Smooth muscle cell of the pulmonary artery (primary cell): ENCODE results near the gene PLLP. TPM values are rescaled to one million over a fixed set of nuclear protein-coding genes. Genes with fewer than 3 reads are reported as not detected.

Experiments used
- total RNA-seq: library from RNA; depleted of rRNA; stranded (reverse); fragments of >200 nt; gene quantifications from 2 replicates; pipeline ENCODE4 v1.2.3, GENCODE V29; 2014

The PLLP gene, protein sequence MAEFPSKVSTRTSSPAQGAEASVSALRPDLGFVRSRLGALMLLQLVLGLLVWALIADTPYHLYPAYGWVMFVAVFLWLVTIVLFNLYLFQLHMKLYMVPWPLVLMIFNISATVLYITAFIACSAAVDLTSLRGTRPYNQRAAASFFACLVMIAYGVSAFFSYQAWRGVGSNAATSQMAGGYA
- not detected in 2 replicates for total RNA-seq

DNA sequence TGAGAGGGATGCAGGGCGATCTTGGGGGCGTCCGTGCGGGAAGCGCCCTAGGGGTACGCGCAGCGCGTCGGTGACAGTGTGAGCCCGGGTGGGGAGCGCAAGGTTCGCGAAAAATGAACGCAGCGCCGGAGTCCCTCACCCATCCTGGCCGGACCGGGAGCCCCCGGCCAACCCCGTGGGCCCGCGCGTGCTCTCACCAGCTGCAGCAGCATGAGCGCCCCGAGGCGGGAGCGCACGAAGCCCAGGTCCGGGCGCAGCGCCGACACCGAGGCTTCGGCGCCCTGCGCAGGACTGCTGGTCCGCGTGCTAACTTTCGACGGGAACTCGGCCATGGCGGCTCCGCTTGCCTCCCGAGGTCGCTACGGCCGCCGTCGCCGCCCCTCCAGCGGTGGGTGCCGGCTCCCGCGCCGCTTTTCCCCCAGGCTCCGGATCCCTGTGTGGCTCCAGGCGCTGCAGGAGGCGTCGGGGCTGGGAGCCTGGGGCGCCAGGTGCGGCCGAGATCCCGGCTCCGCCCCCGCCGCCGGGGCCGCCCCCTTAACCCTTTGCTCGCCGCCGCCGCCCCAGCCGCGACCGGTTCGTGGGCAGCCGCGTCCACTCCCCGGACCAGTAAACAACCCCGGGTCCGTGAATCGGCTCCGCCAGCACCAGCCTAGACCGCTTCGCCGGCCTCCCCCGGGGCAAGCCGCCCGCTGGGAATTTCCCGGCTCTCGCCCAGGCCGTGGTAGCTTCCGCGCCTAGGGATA lies at the start of gene PLLP:
TSS of gene PLLP (minus strand) at position 464 of the 743 bp plus-strand sequence. CDS start at position 332, 132 bp downstream.

DNA sequence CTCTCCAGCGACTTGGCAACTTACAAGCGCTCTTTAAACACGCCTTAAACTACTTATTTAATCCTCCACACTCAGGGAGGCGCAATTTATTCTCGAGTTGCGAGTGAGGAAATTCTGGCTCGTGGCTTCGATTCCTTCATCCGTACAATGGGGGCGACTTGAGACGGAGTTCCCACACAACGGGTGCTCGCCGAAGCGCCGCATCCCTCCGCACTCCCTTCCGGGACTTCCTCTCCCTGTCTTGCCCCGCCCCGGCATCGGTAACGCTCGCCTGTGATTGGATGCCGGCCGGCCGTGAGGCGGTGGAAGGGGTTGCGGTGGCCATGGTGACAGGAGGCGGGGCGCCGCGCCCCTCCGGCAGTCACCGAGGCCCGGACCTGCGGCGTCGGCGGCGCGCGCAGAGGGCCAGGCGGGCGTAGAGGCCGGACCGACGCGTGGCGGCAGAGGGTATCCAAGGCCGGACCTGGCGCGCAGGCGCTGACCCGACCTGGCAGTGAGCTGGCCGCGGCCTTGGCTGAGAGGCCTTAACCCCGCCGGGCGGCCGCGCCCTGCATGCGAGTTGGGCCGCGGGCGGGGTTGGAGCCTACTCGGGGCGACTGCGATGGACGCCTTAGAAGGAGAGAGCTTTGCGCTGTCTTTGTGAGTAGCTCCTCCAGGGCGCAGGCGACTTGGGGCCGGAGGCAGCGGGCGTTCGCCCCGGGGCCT lies 39.6 kb downstream of the PLLP start, which contains the start of gene ARL2BP:
TSS of gene ARL2BP (plus strand) at position 493 of the 705 bp plus-strand sequence. CDS start at position 602, 109 bp downstream.

Other genes starting within 250 kb of the PLLP start
- 14.7 and 21.0 TPM in 2 replicates for gene CPNE2, start 192.1 kb downstream of the PLLP start, total RNA-seq
- 44.5 and 45.9 TPM in 2 replicates for gene PSME3IP1, start 98.6 kb downstream of the PLLP start, total RNA-seq
- 41.2 and 48.6 TPM in 2 replicates for gene RSPRY1, start 98.3 kb downstream of the PLLP start, total RNA-seq
- 55.1 and 63.9 TPM in 2 replicates for gene ARL2BP, start 39.4 kb downstream of the PLLP start, total RNA-seq
- gene CCL22, start 74.1 kb upstream of the PLLP start, total RNA-seq = not detected in 2 replicates
- 4.2 and 10.8 TPM in 2 replicates for gene CX3CL1, start 87.8 kb upstream of the PLLP start, total RNA-seq
- gene CCL17, start 120.1 kb upstream of the PLLP start, total RNA-seq = not detected in 2 replicates
- 34.0 and 36.6 TPM in 2 replicates for gene CIAPIN1, start 162.7 kb upstream of the PLLP start, total RNA-seq
- gene COQ9, start 162.8 kb upstream of the PLLP start, total RNA-seq = 37.6 and 47.4 TPM in 2 replicates
- gene POLR2C, start 178.0 kb upstream of the PLLP start, total RNA-seq = 104 and 111 TPM in 2 replicates
- 48.0 and 50.5 TPM in 2 replicates for gene DOK4, start 201.8 kb upstream of the PLLP start, total RNA-seq